HG03442 (cell line): Measurements from ENCODE around the gene THADA.
"Not testable (repeated sequence)": the region's sequence is repeated elsewhere in the genome, so short reads cannot be mapped to it uniquely, and the experiment has no call there.

ENCODE experiments used
- ATAC-seq: cut with Tn5 transposase; IDR thresholded peaks from one replicate; pipeline ENCODE4 v1.9.1; 2021; ENCODE audit warnings: mild to moderate bottlenecking, moderate library complexity; ENCODE audit not compliant: unreplicated experiment

The THADA gene

GRCh38 chr2:43196768-43197587 is 398.9 kb downstream of the THADA start:
- ATAC-seq = no peak

GRCh38 chr2:43194121-43194869 is 401.5 kb downstream of the THADA start:
- ATAC-seq = no peak

GRCh38 chr2:43193652-43194120 is 402.2 kb downstream of the THADA start:
- no peak for ATAC-seq

- no peak for ATAC-seq
Measured at GRCh38 chr2:43192744-43193651, 402.8 kb downstream of the THADA start.

GRCh38 chr2:43191947-43192516 is 403.8 kb downstream of the THADA start:
- no peak for ATAC-seq

- ATAC-seq = no peak
Measured at GRCh38 chr2:43190311-43191052, 405.4 kb downstream of the THADA start.

- ATAC-seq = not testable (repeated sequence)
Measured at GRCh38 chr2:43189861-43190260, 406.0 kb downstream of the THADA start.

- no peak for ATAC-seq
Measured at GRCh38 chr2:43188561-43189386, 407.1 kb downstream of the THADA start.

GRCh38 chr2:43186679-43187374 is 409.0 kb downstream of the THADA start:
- ATAC-seq = no peak

GRCh38 chr2:43186321-43186678 is 409.5 kb downstream of the THADA start:
- no peak for ATAC-seq

- no peak for ATAC-seq
Measured at GRCh38 chr2:43185146-43185545, 410.7 kb downstream of the THADA start.

GRCh38 chr2:43184339-43184895 is 411.4 kb downstream of the THADA start:
- ATAC-seq = no peak

GRCh38 chr2:43183743-43184142 is 412.1 kb downstream of the THADA start:
- no peak for ATAC-seq

- ATAC-seq = no peak
Measured at GRCh38 chr2:43180897-43181296, 414.9 kb downstream of the THADA start.
